ENCODE results near the gene GRM5.
"Not testable (repeated sequence)": the region's sequence is repeated elsewhere in the genome, so short reads cannot be mapped to it uniquely, and the experiment has no call there.

Gene GRM5

GRCh38 chr11:88495836-88496235 is 569.9 kb downstream of the GRM5 start:
- no peak for DNase-seq (ENCODE audit: low read depth in 2 of 2)

- no peak for DNase-seq (ENCODE audit: low read depth in 2 of 2)
These were observed 570.9 kb downstream of the GRM5 start for GRCh38 chr11:88494848-88495247.

DNA sequence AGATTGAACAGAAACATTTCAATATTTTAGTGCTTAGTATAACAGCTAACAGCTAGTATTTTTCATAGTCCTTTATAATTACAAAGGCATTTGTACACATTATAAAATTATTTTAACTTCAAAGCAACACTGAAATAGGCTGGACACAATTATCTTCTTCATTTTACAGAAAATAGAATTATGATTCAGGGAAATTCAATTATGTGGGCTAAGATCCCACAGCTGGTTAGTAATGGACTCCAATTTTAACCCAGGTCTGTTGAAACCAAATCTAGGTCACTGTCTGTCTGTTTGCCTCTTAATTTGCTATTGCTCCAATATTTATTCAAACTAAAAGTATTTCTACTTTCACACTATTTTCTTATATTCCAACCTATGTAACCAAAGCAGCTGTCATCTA is 574.1 kb downstream of the GRM5 start:
- no peak for DNase-seq (ENCODE audit: low read depth in 2 of 2)

DNA sequence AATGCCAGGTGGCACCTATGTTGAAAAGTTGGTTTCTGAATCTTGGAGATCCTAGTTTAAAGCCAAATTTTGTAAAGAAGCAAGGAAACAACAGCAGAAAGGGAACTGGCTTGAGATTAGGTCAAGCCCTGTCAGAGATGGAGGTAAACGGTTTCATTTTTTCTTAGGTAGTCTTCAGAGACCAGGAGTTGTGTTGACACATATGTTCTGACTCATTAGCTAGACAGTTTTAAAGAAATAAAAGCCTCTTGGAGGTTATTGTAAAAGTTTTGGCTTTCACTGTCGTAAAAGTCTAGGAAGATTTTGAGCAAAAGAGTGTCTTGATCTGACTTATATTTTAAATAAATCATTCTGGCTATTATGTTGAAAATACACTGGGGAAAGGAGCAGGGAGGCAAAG is 576.8 kb downstream of the GRM5 start:
- DNase-seq (ENCODE audit: low read depth in 2 of 2) = no peak

- DNase-seq (ENCODE audit: low read depth in 2 of 2) = no peak
These were observed 578.1 kb downstream of the GRM5 start for GRCh38 chr11:88487646-88488045.

GRCh38 chr11:88484873-88485621 is 580.7 kb downstream of the GRM5 start:
- DNase-seq (ENCODE audit: low read depth in 2 of 2) = no peak

GRCh38 chr11:88482871-88483301 is 582.9 kb downstream of the GRM5 start:
- DNase-seq (ENCODE audit: low read depth in 2 of 2) = no peak

DNA sequence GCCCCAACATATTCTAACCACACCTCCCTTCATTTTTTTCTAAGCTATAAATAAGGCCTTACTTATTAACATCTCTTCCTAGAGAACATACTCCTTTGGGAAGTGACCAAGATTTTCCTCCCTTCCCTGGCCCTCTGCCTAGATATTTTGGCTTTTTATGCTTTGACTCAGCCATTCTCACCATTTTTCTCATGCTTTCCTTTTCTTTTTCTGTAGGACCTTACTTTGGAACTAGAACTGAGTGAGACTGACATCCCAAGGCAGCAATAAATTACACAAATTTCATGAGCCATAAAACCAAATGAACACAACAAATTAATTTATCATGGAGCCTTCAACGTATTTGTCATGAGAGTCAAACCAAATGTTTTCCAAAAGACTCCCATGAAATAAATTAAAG is 585.6 kb downstream of the GRM5 start:
- DNase-seq (ENCODE audit: low read depth in 2 of 2) = no peak

GRCh38 chr11:88478136-88478815 is 587.5 kb downstream of the GRM5 start:
- DNase-seq (ENCODE audit: low read depth in 2 of 2) = no peak

DNA sequence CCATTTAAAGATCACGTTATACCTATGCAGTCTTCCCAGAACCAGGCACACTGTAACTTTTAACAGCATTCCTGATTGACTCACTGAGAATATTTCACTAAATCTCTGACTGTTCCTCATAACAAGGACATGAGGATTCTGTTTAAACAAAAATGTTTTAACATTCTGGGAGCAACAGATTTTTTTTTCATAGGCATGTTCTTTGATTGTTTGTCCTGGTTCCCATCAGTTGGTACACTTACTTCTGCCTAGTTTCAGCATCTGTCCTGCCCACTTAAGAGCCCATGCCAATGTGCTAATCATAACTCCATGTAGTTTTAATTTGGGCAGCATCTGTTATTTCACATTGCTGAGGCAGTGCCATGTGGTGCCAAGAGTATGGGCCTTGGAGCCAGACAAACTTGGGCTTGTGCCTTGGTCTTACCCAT is 589.8 kb downstream of the GRM5 start:
- DNase-seq (ENCODE audit: low read depth in 2 of 2) = no peak

DNA sequence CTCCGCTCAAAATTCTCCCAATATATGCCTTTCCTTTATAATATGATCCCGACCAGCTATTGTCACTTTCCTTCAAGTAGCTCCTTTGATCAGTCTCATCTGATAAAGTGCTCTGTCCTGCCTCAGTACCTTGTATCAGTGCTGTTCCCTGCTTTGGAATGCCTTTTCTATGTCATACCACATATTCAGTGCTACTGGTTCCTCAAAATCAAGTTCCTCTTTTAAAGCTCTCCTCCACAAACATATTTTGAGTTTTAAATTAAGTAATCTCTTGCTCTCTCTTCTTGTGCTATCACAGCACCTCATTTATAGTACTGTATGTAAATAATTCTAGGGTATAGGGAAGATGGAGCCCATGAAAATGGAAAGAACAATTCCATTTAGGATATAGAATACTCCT is 591.1 kb downstream of the GRM5 start:
- DNase-seq (ENCODE audit: low read depth in 2 of 2) = no peak

DNA sequence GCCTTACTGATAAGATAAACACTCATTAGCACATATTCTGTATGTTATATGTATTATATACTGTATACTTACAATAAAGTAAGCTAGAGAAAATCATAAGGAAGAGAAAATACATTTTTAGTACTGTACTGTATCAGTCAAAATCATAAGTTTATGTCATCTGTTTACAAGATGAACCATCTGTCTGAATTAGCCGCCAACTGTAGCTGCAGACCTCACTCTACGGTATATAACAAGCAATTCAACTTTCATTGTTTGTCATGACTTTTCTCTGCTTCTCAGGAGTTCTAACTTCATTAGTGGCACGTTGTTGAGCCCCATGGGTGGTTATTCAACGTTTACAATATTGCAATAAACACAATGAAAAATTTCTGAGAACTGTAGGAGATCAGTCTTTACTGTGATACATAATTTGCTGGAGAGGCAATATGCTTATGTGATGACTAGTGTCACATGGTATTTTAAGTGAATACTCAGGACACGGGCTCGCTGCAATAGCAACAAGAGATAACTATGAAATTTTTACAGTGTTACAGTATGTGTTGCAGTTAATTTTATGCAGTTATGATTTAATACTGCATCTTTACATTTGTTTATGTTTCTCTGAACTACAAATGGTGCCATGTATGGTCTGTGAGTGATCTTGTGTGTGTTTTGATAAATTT is 596.1 kb downstream of the GRM5 start:
- DNase-seq (ENCODE audit: low read depth in 2 of 2) = no peak

- no peak for DNase-seq (ENCODE audit: low read depth in 2 of 2)
These were observed 601.3 kb downstream of the GRM5 start for GRCh38 chr11:88464528-88464927.

DNA sequence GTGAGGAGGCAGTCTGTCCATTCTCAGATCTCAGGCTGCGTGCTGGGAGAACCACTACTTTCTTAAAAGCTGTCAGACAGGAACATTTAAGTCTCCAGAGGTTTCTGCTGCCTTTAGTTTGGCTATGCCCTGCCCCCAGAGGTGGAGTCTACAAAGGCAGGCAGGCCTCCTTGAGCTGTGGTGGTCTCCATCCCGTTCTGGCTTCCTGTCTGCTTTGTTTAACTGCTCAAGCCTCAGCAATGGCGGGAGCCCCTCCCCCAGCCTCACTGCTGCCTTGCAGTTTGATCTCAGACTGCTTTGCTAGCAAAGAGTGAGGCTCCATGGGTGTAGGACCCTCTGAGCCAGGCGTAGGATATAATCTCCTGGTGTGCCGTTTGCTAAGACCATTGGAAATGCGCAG is 602.5 kb downstream of the GRM5 start:
- DNase-seq (ENCODE audit: low read depth in 2 of 2) = not testable (repeated sequence)

DNA sequence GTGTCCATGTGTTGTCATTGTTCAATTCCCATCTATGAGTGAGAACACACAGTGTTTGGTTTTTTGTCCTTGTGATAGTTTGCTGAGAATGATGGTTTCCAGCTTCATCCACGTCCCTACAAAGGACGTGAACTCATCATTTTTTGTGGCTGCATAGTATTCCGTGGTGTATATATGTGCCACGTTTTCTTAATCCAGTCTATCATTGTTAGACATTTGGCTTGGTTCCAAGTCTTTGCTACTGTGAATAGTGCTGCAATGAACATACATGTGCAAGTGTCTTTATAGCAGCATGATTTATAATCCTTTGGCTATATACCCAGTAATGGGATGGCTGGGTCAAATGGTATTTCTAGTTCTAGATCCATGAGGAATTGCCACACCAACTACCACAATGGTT is 607.7 kb downstream of the GRM5 start:
- not testable (repeated sequence) for DNase-seq (ENCODE audit: low read depth in 2 of 2)

GRCh38 chr11:88455974-88456373 is 609.8 kb downstream of the GRM5 start:
- DNase-seq (ENCODE audit: low read depth in 2 of 2) = no peak

DNA sequence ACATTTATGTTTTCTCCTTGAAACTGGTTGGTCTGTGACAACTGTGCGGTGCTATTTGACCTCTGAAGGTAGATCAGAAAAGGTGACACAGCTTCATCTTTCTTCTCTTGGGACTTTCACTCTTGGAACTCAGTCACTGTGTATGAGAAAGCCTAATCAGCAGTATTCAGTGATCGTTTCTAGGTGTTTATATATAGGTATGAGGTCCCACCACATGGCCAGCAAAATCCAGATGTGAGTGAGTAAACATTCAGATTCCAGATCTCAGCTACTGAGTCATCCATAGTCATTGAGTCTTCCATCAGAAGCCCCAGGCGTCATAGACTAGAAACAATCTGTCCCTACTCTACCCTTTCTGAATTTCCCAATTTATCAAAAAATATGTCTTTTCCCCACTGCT is 610.9 kb downstream of the GRM5 start:
- DNase-seq (ENCODE audit: low read depth in 2 of 2) = no peak
